CD4-positive, alpha-beta memory T cell (primary cell): ENCODE data around the gene FAM222A. TPM values are rescaled to one million over a fixed set of nuclear protein-coding genes. Genes with fewer than 3 reads are reported as not detected.

Experiments used
- CTCF ChIA-PET: fragments of 350-600 bp; sonication (Branson Sonifier 250); formaldehyde crosslinking; loops from one replicate; lab custom pipeline; 2021; ENCODE audit warnings: inconsistent platforms; ENCODE audit not compliant: partially characterized antibody; lab: Charles Lee
- POLR2A ChIA-PET: fragments of 350-600 bp; sonication (Branson Sonifier 250); formaldehyde crosslinking; loops from one replicate; lab custom pipeline; 2021; ENCODE audit not compliant: partially characterized antibody; lab: Charles Lee
- DNase-seq, 5 donors: peaks; one replicate each; pipeline versions ENCODE4 v3.0.0 to v3.0.0-alpha.2; 2020 to 2022; ENCODE audit warnings: mixed read lengths in 1 of 5
- H3K27ac ChIP-seq: one replicate; pipeline ENCODE4 v1.7.0; 2013; ENCODE audit warnings: low read depth, low read length
- H3K27me3 ChIP-seq: 2 replicates; pipeline ENCODE4 v1.7.0; 2013; ENCODE audit warnings: mild to moderate bottlenecking, low read length, moderate library complexity; ENCODE audit not compliant: insufficient read depth
- H3K36me3 ChIP-seq: 2 replicates; pipeline ENCODE4 v1.7.0; 2013; ENCODE audit warnings: mild to moderate bottlenecking, low read length, moderate library complexity; ENCODE audit not compliant: insufficient read depth
- H3K4me1 ChIP-seq: 2 replicates; pipeline ENCODE4 v1.7.0; 2013; ENCODE audit warnings: mild to moderate bottlenecking, low read length, moderate library complexity; ENCODE audit not compliant: insufficient read depth
- H3K4me3 ChIP-seq, 2 donors: one replicate each; pipeline ENCODE4 v1.7.0; 2013; ENCODE audit warnings: low read length in 2 of 2, mild to moderate bottlenecking in 1 of 2
- H3K9me3 ChIP-seq, 2 donors: one replicate each; pipeline ENCODE4 v1.7.0; 2013; ENCODE audit warnings: low read length in 2 of 2, control low read depth in 1 of 2; ENCODE audit not compliant: control insufficient read depth in 1 of 2
- H3K27ac Mint-ChIP-seq, 7 donors: one replicate each; pipeline ENCODE4 v1.8.0; 2020 to 2021; ENCODE audit warnings: mixed read lengths in 7 of 7, mild to moderate bottlenecking in 6 of 7, inconsistent platforms in 3 of 7, moderate library complexity in 3 of 7
- H3K27me3 Mint-ChIP-seq, 2 donors: one replicate each; pipeline ENCODE4 v1.8.0; 2020 to 2021; ENCODE audit warnings: mixed read lengths in 2 of 2
- H3K36me3 Mint-ChIP-seq, 2 donors: one replicate each; pipeline ENCODE4 v1.8.0; 2020 to 2021; ENCODE audit warnings: mixed read lengths in 2 of 2, inconsistent platforms in 1 of 2, mild to moderate bottlenecking in 1 of 2
- H3K4me1 Mint-ChIP-seq, 4 donors: one replicate each; pipeline ENCODE4 v1.8.0; 2020 to 2021; ENCODE audit warnings: mixed read lengths in 4 of 4, mild to moderate bottlenecking in 1 of 4
- H3K4me3 Mint-ChIP-seq, 8 donors: one replicate each; pipeline ENCODE4 v1.8.0; 2020 to 2021; ENCODE audit warnings: mixed read lengths in 8 of 8, mild to moderate bottlenecking in 7 of 8, moderate library complexity in 6 of 8, inconsistent platforms in 3 of 8
- H3K9me3 Mint-ChIP-seq, 8 donors: one replicate each; pipeline ENCODE4 v1.8.0; 2020 to 2021; ENCODE audit warnings: mixed read lengths in 8 of 8, mild to moderate bottlenecking in 5 of 8, inconsistent platforms in 3 of 8, moderate library complexity in 1 of 8
- intact Hi-C: fragments of 100-400 bp; cut with micrococcal nuclease; formaldehyde crosslinking; loops from one replicate; pipeline ENCODE4 v1.15.1; 2023
- polyA plus RNA-seq, 2 donors: library from polyadenylated mRNA; unstranded; fragments of 300-500 nt; fragmentation: Illumina TruSeq; gene quantifications; one replicate each; pipeline ENCODE4 v1.2.3, GENCODE V29; 2021
- total RNA-seq, 2 experiments: library from RNA; stranded (reverse); gene quantifications; one replicate each; pipeline ENCODE4 v1.2.3, GENCODE V29; 2021

FAM222A gene
- total and polyA plus RNA-seq, 4 experiments from 2014 or later = 0.25 to 0.69 (median 0.55) TPM; not detected in 1

- H3K4me1 ChIP-seq = no peaks in the 10 kb centered on the region
- intact Hi-C loops = no loop called here
- DNase-seq = no peak
- no peaks in the 10 kb centered on the region for H3K27me3 ChIP-seq
- no peak overlapping the region for H3K4me3 ChIP-seq
- H3K4me1 Mint-ChIP-seq = peaks cover 0 to 1% (median 0%) of the 10 kb centered on the region in 4 donors
- H3K27me3 Mint-ChIP-seq = peaks cover 2 to 9% of the 10 kb centered on the region in 2 donors
- ChIA-PET CTCF (no interaction called here), POLR2A (no interaction called here)
- peaks cover 0 to 16% of the 10 kb centered on the region in 2 donors for H3K36me3 Mint-ChIP-seq
- H3K27ac Mint-ChIP-seq = no peak overlapping the region
- no peaks in the 10 kb centered on the region for H3K9me3 ChIP-seq
- peaks cover 2 to 29% (median 21%) of the 10 kb centered on the region in 8 donors for H3K9me3 Mint-ChIP-seq
- H3K36me3 ChIP-seq = no peaks in the 10 kb centered on the region
- no peak overlapping the region for H3K27ac ChIP-seq
- H3K4me3 Mint-ChIP-seq = no peak overlapping the region
Observed at GRCh38 chr12:109759595-109759994, 46.0 kb downstream of the FAM222A start.

GRCh38 chr12:109760031-109760929 is 46.7 kb downstream of the FAM222A start:
- intact Hi-C loops = no loop called here
- Mint-ChIP-seq H3K27me3 (peaks cover 0 to 9% of the 10 kb centered on the region in 2 donors), H3K27ac (no peak overlapping the region), H3K9me3 (peaks cover 2 to 29% (median 21%) of the 10 kb centered on the region in 8 donors), H3K4me3 (no peak overlapping the region), H3K36me3 (peaks cover 0 to 16% of the 10 kb centered on the region in 2 donors), H3K4me1 (peaks cover 0 to 1% (median 0%) of the 10 kb centered on the region in 4 donors)
- Histone ChIP-seq H3K9me3 (no peaks in the 10 kb centered on the region), H3K27ac (no peak overlapping the region), H3K27me3 (no peaks in the 10 kb centered on the region), H3K4me3 (no peak overlapping the region), H3K4me1 (no peaks in the 10 kb centered on the region), H3K36me3 (no peaks in the 10 kb centered on the region)
- no peak for DNase-seq
- ChIA-PET POLR2A (no interaction called here), CTCF (no interaction called here)

- DNase-seq = no peak
- ChIA-PET CTCF (no interaction called here), POLR2A (no interaction called here)
- Mint-ChIP-seq H3K4me3 (no peak overlapping the region), H3K4me1 (peaks cover 0 to 1% (median 0%) of the 10 kb centered on the region in 4 donors), H3K27ac (no peak overlapping the region), H3K36me3 (peaks cover 0 to 9% of the 10 kb centered on the region in 2 donors), H3K9me3 (peaks cover 2 to 21% (median 12%) of the 10 kb centered on the region in 8 donors), H3K27me3 (peaks cover 0 to 4% of the 10 kb centered on the region in 2 donors)
- Histone ChIP-seq H3K9me3 (no peaks in the 10 kb centered on the region), H3K4me3 (no peak overlapping the region), H3K27me3 (no peaks in the 10 kb centered on the region), H3K4me1 (no peaks in the 10 kb centered on the region), H3K27ac (no peak overlapping the region), H3K36me3 (no peaks in the 10 kb centered on the region)
- intact Hi-C loops = no loop called here
Observed at GRCh38 chr12:109760930-109761921, 47.6 kb downstream of the FAM222A start.

GRCh38 chr12:109762071-109762672 is 48.5 kb downstream of the FAM222A start:
- Mint-ChIP-seq H3K4me1 (peaks cover 0 to 1% (median 0%) of the 10 kb centered on the region in 4 donors), H3K36me3 (peaks cover 0 to 2% of the 10 kb centered on the region in 2 donors), H3K4me3 (no peak overlapping the region), H3K27ac (peak overlapping the region in 2 of 7 donors; percentile 31 to 53), H3K9me3 (peaks cover 0 to 11% (median 3%) of the 10 kb centered on the region in 8 donors), H3K27me3 (peaks cover 0 to under 1% of the 10 kb centered on the region in 2 donors)
- no peak for DNase-seq
- no peak overlapping the region for H3K27ac ChIP-seq
- no peaks in the 10 kb centered on the region for H3K9me3 ChIP-seq
- POLR2A ChIA-PET = no interaction called here
- no peaks in the 10 kb centered on the region for H3K36me3 ChIP-seq
- no peaks in the 10 kb centered on the region for H3K4me1 ChIP-seq
- no peaks in the 10 kb centered on the region for H3K27me3 ChIP-seq
- CTCF ChIA-PET = no interaction called here
- no peak overlapping the region for H3K4me3 ChIP-seq
- intact Hi-C loops = no loop called here

GRCh38 chr12:109762673-109763191 is 49.1 kb downstream of the FAM222A start:
- H3K9me3 Mint-ChIP-seq = peaks cover 0 to 6% (median 0%) of the 10 kb centered on the region in 8 donors
- Histone ChIP-seq H3K36me3 (no peaks in the 10 kb centered on the region), H3K4me3 (no peak overlapping the region), H3K9me3 (no peaks in the 10 kb centered on the region), H3K27me3 (no peaks in the 10 kb centered on the region), H3K4me1 (no peaks in the 10 kb centered on the region), H3K27ac (no peak overlapping the region)
- CTCF ChIA-PET = interaction anchor here (1.0 kb wide), 1 partner anchor 82 kb away, joined by 3 read pairs; no protein-coding TSS in a partner anchor
- intact Hi-C loops = no loop called here
- H3K36me3 Mint-ChIP-seq = no peaks in the 10 kb centered on the region
- DNase-seq = no peak
- H3K4me3 Mint-ChIP-seq = no peak overlapping the region
- H3K27ac Mint-ChIP-seq = no peak overlapping the region
- H3K4me1 Mint-ChIP-seq = peaks cover 0 to 1% (median 0%) of the 10 kb centered on the region in 4 donors
- POLR2A ChIA-PET = no interaction called here
- no peaks in the 10 kb centered on the region for H3K27me3 Mint-ChIP-seq

GRCh38 chr12:109763201-109763841 is 49.7 kb downstream of the FAM222A start:
- Histone ChIP-seq H3K4me3 (no peak overlapping the region), H3K4me1 (no peaks in the 10 kb centered on the region), H3K36me3 (no peaks in the 10 kb centered on the region), H3K27me3 (no peaks in the 10 kb centered on the region), H3K27ac (no peak overlapping the region), H3K9me3 (no peaks in the 10 kb centered on the region)
- intact Hi-C loops = no loop called here
- Mint-ChIP-seq H3K27me3 (no peaks in the 10 kb centered on the region), H3K9me3 (peaks cover 0 to 3% (median 0%) of the 10 kb centered on the region in 8 donors), H3K27ac (peak overlapping the region in 1 of 7 donors; percentile 36), H3K36me3 (no peaks in the 10 kb centered on the region), H3K4me1 (peaks cover 0 to 1% (median 0%) of the 10 kb centered on the region in 4 donors), H3K4me3 (no peak overlapping the region)
- DNase-seq = no peak
- ChIA-PET CTCF (interaction anchor here (1.0 kb wide), 1 partner anchor 82 kb away, joined by 3 read pairs; no protein-coding TSS in a partner anchor), POLR2A (no interaction called here)
